Measurements from ENCODE around the gene GPR87. TPM values are rescaled to one million over a fixed set of nuclear protein-coding genes. Genes with fewer than 3 reads are reported as not detected.

Gene GPR87
- total RNA-seq, 1 experiment from 2014 or later, result not detected

- H3K27me3 Mint-ChIP-seq (ENCODE audit: low read depth), result no peaks in the 10 kb centered on the region
- no peaks in the 10 kb centered on the region for H3K9me3 Mint-ChIP-seq
- no peak overlapping the region for H3K4me3 Mint-ChIP-seq
- TF ChIP-seq EMX1 (CRISPR knock-in tag; IDR thresholded peaks at IDR 0.05) (no peak), STAT6 (CRISPR knock-in tag; conservative IDR thresholded peaks at IDR 0.05; ENCODE audit: low read depth) (no peak), SMAD3 (CRISPR knock-in tag; IDR thresholded peaks at IDR 0.05; ENCODE audit: borderline replicate concordance) (no peak), ARID4B (CRISPR knock-in tag; IDR thresholded peaks at IDR 0.05; ENCODE audit: borderline replicate concordance) (no peak), ZNF219 (CRISPR knock-in tag; IDR thresholded peaks at IDR 0.05; ENCODE audit: borderline replicate concordance) (no peak), ZNF512 (CRISPR knock-in tag; IDR thresholded peaks at IDR 0.05; ENCODE audit: borderline replicate concordance) (no peak), ZNF396 (CRISPR knock-in tag; IDR thresholded peaks at IDR 0.05; ENCODE audit: borderline replicate concordance) (no peak), ATF2 (CRISPR knock-in tag; IDR thresholded peaks at IDR 0.05; ENCODE audit: borderline replicate concordance, low read depth) (no peak), CREB1 (CRISPR knock-in tag; IDR thresholded peaks at IDR 0.05) (no peak), CDX4 (CRISPR knock-in tag; IDR thresholded peaks at IDR 0.05; ENCODE audit: borderline replicate concordance) (no peak), SP1 (CRISPR knock-in tag; conservative IDR thresholded peaks at IDR 0.05) (no peak), ZNF671 (CRISPR knock-in tag; IDR thresholded peaks at IDR 0.05) (no peak), ZNF138 (CRISPR knock-in tag; conservative IDR thresholded peaks at IDR 0.05) (no peak), FOXP4 (CRISPR knock-in tag; IDR thresholded peaks at IDR 0.05) (no peak), ZNF423 (CRISPR knock-in tag; IDR thresholded peaks at IDR 0.05) (no peak)
- no peak for DNase-seq (ENCODE audit: low spot score)
- no peak overlapping the region; the same call in 1 of the 2 replicates for H3K27ac Mint-ChIP-seq
- CTCF ChIA-PET, result interaction anchor here (0.7 to 1.9 kb wide), 5 partner anchors 9 to 138 kb away, joined by 3 to 5 read pairs (median 4); no protein-coding TSS in a partner anchor
- H3K36me3 Mint-ChIP-seq, result no peaks in the 10 kb centered on the region
- ATAC-seq, result no peak
- POLR2A ChIA-PET, result no interaction called here
- peaks cover 48% of the 10 kb centered on the region for H3K4me1 Mint-ChIP-seq
Measured at GRCh38 chr3:151305775-151306151, 10.9 kb downstream of the GPR87 start.
